HTERT RPE-1 (cell line): ENCODE results near the gene MMP13.

Experiments
- in situ Hi-C: fragments of 300-500 bp; cut with MboI; formaldehyde crosslinking; loops from 4 replicates; pipeline ENCODE4 v1.14.3; 2020; ENCODE audit warnings: low sequenced_read_pairs

The MMP13 gene

GRCh38 chr11:102936864-102937509, 18.5 kb downstream of the MMP13 start:
- in situ Hi-C loops, result no loop called here

- in situ Hi-C loops, result no loop called here
These were observed 20.0 kb downstream of the MMP13 start for GRCh38 chr11:102935514-102935913.

GRCh38 chr11:102934735-102935134, 20.8 kb downstream of the MMP13 start:
- in situ Hi-C loops, result no loop called here

- in situ Hi-C loops, result no loop called here
These were observed 21.9 kb downstream of the MMP13 start for GRCh38 chr11:102933627-102934026.

- in situ Hi-C loops, result no loop called here
These were observed 22.9 kb downstream of the MMP13 start for GRCh38 chr11:102932678-102933077.

- in situ Hi-C loops, result no loop called here
These were observed 25.1 kb downstream of the MMP13 start for GRCh38 chr11:102930451-102930850.

- in situ Hi-C loops, result no loop called here
These were observed 25.6 kb downstream of the MMP13 start for GRCh38 chr11:102929972-102930371.

GRCh38 chr11:102929166-102929565, 26.4 kb downstream of the MMP13 start:
- in situ Hi-C loops, result no loop called here

GRCh38 chr11:102928247-102928646, 27.3 kb downstream of the MMP13 start:
- in situ Hi-C loops, result no loop called here

GRCh38 chr11:102927624-102927990, 27.9 kb downstream of the MMP13 start:
- in situ Hi-C loops, result no loop called here

- in situ Hi-C loops, result no loop called here
These were observed 28.4 kb downstream of the MMP13 start for GRCh38 chr11:102926961-102927623.

GRCh38 chr11:102926517-102926916, 29.0 kb downstream of the MMP13 start:
- in situ Hi-C loops, result no loop called here

- in situ Hi-C loops, result no loop called here
These were observed 29.5 kb downstream of the MMP13 start for GRCh38 chr11:102925988-102926387.

- in situ Hi-C loops, result no loop called here
These were observed 30.6 kb downstream of the MMP13 start for GRCh38 chr11:102924851-102925380.

- in situ Hi-C loops, result no loop called here
These were observed 33.8 kb downstream of the MMP13 start for GRCh38 chr11:102921587-102922220.

GRCh38 chr11:102920118-102920684, 35.3 kb downstream of the MMP13 start:
- in situ Hi-C loops, result no loop called here

- in situ Hi-C loops, result no loop called here
These were observed 40.5 kb downstream of the MMP13 start for GRCh38 chr11:102915044-102915375.

GRCh38 chr11:102914238-102915043, 41.1 kb downstream of the MMP13 start:
- in situ Hi-C loops, result no loop called here

GRCh38 chr11:102912482-102912830, 43.1 kb downstream of the MMP13 start:
- in situ Hi-C loops, result no loop called here

- in situ Hi-C loops, result no loop called here
These were observed 43.6 kb downstream of the MMP13 start for GRCh38 chr11:102911758-102912481.
